ENCODE data around the gene SERP1. TPM values are rescaled to one million over a fixed set of nuclear protein-coding genes. Genes with fewer than 3 reads are reported as not detected.

Gene SERP1
- total and polyA plus RNA-seq, 2 donors (not counting 3 experiments of a cell fraction or from before 2014, with no cell fraction given) = 81.7 to 103 TPM

DNA sequence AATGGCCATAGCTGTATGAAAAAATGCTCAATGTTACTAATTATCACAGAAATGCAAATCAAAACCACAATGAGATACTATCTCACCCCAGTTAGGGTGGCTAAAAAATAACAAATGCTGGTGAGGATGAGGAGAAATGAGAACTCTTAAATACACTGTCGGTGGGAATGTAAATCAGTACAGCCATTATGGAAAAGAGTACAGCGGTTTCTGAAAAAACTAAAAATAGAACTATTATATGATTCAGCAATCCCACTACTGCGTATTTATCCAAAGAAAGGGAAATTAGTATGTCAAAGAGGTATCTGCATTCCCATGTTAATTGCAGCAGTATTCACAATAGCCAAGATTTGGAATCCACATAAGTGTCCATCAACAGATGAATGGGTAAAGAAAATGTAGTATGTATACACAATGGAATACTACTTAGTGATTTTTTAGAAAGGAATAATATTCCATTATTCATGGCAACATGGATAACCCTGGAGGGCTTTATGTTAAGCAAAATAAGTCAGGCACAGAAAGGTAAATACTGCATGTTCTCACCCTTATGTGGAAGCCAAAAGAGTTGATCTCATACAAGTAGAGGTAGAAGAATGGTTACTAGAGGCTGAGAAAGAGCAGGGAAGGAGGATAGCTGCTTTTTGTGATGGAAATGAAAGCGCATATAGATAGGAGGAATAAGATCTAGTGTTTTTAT, 35.0 kb downstream of the SERP1 start:
- no peak for DNase-seq (ENCODE audit: low read depth, low spot score)
- Histone ChIP-seq H3K79me2 (ENCODE audit: control insufficient read depth, insufficient read depth, low read length) (no peaks in the 10 kb centered on the region), H3K9me3 (replicated peaks; ENCODE audit: control insufficient read depth, insufficient read depth, low read length) (no peaks in the 10 kb centered on the region), H3K27ac (ENCODE audit: insufficient read depth, low read depth, low read length) (no peak overlapping the region), H3K36me3 (ENCODE audit: control insufficient read depth in 2 of 2, extremely low read depth in 1 of 2, insufficient read depth in 2 of 2, low read length in 2 of 2) (no peaks in the 10 kb centered on the region), H3K4me2 (ENCODE audit: insufficient read depth, low read length) (no peak overlapping the region), H4K20me1 (replicated peaks; ENCODE audit: control insufficient read depth, extremely low read depth, insufficient read depth, low read length) (no peaks in the 10 kb centered on the region), H3K4me3 (replicated peaks in 1 of 3; ENCODE audit: insufficient read depth in 1 of 3, low read depth in 1 of 3, low read length in 3 of 3) (no peak overlapping the region), H3K9me1 (replicated peaks; ENCODE audit: control insufficient read depth, extremely low read depth, insufficient read depth, low read length) (no peaks in the 10 kb centered on the region), H3K27me3 (ENCODE audit: control insufficient read depth in 2 of 2, insufficient read depth in 2 of 2, low read length in 2 of 2) (no peaks in the 10 kb centered on the region), H3K9ac (replicated peaks; ENCODE audit: extremely low read depth, insufficient read depth, low read length) (no peak overlapping the region), H3K4me1 (ENCODE audit: control insufficient read depth, extremely low read depth, insufficient read depth, low read length) (no peaks in the 10 kb centered on the region), H2AFZ (ENCODE audit: low read depth, low read length) (no peak overlapping the region)
- FAIRE-seq = no peak
- ChIA-PET POLR2A (no interaction called here), CTCF (interaction anchor here (0.8 kb wide), 1 partner anchor 16 kb away, joined by 4 read pairs; no protein-coding TSS in a partner anchor)
- no TSS peak for BruUV-seq (replicated peaks)
- TF ChIP-seq POLR2A (IDR thresholded peaks at IDR 0.05; ENCODE audit: low read depth, low read length) (no peak), FOS (IDR thresholded peaks at IDR 0.05; ENCODE audit: borderline replicate concordance, insufficient read depth, low read length) (no peak), EZH2 (IDR thresholded peaks at IDR 0.05; ENCODE audit: borderline replicate concordance, low read depth, low read length, severe bottlenecking) (no peak), MYC (IDR thresholded peaks at IDR 0.05; ENCODE audit: low read depth, low read length) (no peak), GATA2 (IDR thresholded peaks at IDR 0.05; ENCODE audit: insufficient read depth, insufficient read length, low read depth, low read length) (no peak), POLR2AphosphoS5 (IDR thresholded peaks at IDR 0.05; ENCODE audit: insufficient read depth, low read depth, low read length) (no peak), JUN (IDR thresholded peaks at IDR 0.05; ENCODE audit: borderline replicate concordance, insufficient read depth, insufficient read length, low read depth) (no peak)
- TF ChIP-seq, protein P1, sequence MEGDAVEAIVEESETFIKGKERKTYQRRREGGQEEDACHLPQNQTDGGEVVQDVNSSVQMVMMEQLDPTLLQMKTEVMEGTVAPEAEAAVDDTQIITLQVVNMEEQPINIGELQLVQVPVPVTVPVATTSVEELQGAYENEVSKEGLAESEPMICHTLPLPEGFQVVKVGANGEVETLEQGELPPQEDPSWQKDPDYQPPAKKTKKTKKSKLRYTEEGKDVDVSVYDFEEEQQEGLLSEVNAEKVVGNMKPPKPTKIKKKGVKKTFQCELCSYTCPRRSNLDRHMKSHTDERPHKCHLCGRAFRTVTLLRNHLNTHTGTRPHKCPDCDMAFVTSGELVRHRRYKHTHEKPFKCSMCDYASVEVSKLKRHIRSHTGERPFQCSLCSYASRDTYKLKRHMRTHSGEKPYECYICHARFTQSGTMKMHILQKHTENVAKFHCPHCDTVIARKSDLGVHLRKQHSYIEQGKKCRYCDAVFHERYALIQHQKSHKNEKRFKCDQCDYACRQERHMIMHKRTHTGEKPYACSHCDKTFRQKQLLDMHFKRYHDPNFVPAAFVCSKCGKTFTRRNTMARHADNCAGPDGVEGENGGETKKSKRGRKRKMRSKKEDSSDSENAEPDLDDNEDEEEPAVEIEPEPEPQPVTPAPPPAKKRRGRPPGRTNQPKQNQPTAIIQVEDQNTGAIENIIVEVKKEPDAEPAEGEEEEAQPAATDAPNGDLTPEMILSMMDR (IDR thresholded peaks at IDR 0.05; ENCODE audit: extremely low read depth in 1 of 2, insufficient read depth in 1 of 2, low read depth in 1 of 2, low read length in 2 of 2) = no peak
- TF ChIP-seq, protein P2, sequence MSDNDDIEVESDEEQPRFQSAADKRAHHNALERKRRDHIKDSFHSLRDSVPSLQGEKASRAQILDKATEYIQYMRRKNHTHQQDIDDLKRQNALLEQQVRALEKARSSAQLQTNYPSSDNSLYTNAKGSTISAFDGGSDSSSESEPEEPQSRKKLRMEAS (IDR thresholded peaks at IDR 0.05; ENCODE audit: insufficient read depth, insufficient read length) = no peak
- intact Hi-C loops (cut with micrococcal nuclease) (no loop called here), dilution Hi-C loops (cut with MboI; ENCODE audit: extremely low pct_ligation_motif_present, low sequenced_read_pairs) (no loop called here)
